GM13977 (cell line): ENCODE data around the gene THOP1.

Experiments used
- DNase-seq: peaks from one replicate; pipeline ENCODE4 v3.0.0; 2012; ENCODE audit warnings: low spot score
- in situ Hi-C: fragments of 300-500 bp; cut with MboI; formaldehyde crosslinking; loops from one replicate; pipeline ENCODE4 v1.12.0; 2022; ENCODE audit warnings: low sequenced_read_pairs, low pct_unique_long_range_greater_than_20kb, mixed read lengths, inconsistent platforms; ENCODE audit not compliant: unreplicated experiment
- TF ChIP-seq, protein P1 (sequence below): IDR thresholded peaks from 2 replicates; pipeline ENCODE4 v1.5.1; 2012; ENCODE audit warnings: mild to moderate bottlenecking, control low read depth; ENCODE audit not compliant: insufficient read depth; ENCODE audit errors: extremely low read depth, missing control alignments

The THOP1 gene

DNA sequence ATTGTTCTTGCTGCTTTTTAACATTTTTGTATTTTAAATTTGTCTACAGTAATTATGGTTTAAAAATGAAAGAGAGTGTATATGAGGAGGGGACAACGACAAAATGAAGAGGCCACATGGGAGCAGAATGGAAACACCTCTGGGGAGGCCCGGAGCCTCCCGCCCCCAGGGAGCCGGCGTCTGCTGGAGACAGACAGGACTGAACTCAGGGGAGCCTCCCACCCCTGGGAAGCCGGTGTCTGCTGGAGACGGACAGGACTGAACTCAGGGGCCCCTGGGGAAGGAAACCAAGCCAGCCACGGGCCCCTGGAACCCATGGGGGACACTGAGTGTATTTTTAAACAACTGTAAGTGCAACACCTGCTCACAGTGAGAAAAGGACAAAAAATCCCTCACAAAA, 28.8 kb upstream of the THOP1 start:
- TF ChIP-seq, protein P1, sequence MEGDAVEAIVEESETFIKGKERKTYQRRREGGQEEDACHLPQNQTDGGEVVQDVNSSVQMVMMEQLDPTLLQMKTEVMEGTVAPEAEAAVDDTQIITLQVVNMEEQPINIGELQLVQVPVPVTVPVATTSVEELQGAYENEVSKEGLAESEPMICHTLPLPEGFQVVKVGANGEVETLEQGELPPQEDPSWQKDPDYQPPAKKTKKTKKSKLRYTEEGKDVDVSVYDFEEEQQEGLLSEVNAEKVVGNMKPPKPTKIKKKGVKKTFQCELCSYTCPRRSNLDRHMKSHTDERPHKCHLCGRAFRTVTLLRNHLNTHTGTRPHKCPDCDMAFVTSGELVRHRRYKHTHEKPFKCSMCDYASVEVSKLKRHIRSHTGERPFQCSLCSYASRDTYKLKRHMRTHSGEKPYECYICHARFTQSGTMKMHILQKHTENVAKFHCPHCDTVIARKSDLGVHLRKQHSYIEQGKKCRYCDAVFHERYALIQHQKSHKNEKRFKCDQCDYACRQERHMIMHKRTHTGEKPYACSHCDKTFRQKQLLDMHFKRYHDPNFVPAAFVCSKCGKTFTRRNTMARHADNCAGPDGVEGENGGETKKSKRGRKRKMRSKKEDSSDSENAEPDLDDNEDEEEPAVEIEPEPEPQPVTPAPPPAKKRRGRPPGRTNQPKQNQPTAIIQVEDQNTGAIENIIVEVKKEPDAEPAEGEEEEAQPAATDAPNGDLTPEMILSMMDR = no peak
- in situ Hi-C loops = no loop called here
- no peak for DNase-seq

DNA sequence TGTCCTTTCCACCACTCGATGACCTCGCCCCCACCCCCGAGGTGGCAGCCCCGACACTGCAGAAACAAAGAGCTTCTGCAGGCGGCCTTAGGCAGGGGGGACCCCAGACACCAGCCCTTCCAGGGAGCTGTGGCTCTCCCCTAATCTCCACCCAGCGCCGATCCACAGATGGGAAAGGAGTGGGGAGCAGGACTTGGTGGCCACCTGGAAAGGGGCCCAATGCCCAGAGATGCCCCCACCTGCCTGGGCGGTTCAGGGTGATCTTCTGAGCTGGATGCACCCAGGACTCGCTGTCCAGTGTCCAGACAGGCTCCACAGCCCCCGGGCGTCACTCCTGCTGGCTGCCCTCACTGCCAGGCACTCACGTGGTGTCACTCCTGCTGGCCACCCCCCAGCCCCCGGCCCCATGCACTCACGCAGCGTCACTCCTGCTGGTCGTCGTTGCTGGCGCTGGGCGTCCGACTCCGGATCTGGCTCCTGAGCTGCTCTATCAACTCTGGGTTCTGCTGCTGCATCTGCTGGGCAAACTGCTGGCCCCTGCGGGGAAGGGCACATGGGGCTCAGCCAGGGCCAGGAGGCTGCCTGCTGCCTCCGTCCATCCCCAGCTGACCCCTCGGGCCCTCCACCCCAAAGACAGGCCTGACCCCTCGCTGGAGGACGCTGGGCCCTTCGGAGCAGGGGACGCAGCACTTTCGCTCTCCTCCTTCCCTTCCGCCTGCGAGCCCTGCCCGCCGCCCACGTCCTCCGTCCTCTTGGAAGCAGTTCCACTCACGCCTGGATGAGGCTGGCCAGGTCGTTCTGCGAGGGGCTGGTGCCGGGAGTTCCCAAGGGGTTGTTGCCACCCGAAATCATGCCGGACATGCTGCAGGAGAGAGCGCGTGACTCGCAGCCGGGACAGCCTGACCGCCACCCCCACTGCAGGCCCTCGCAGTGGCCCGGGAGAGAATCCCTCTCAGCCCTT, 28.1 kb upstream of the THOP1 start:
- in situ Hi-C loops = no loop called here
- TF ChIP-seq, protein P1 = no peak
- no peak for DNase-seq

DNA sequence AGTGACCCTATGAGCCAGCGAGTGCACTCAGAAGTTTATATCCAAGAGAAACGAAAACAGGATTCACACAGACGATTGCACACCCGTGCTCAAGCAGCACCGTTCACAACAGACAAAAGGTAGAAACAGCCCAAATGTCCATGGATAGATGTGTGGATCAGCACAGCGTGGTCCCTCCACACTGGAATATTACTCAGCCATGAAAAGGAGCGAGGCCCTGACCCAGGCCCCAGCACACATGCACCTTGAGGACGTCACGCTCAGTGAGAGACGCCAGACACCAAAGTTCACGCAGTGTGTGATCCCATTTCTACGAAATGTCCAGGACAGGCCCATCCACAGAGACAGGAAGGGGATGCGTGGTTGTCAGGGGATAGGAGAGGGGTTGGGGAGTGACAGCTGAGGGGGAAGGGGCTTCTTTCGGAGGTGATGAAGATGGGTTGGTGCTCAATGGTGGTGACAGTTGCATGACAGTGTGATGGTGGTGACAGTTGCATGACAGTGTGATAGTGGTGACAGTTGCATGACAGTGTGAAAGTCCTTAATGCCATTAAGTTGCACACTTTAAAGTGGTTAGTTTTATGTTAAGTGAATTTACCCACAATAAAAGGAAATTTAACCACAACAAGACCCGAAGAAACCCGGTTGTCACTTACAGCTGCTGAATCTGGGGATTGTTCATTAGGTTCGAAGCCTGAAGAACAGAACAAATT, 26.5 kb upstream of the THOP1 start:
- DNase-seq = no peak
- in situ Hi-C loops = no loop called here
- TF ChIP-seq, protein P1 = no peak

DNA sequence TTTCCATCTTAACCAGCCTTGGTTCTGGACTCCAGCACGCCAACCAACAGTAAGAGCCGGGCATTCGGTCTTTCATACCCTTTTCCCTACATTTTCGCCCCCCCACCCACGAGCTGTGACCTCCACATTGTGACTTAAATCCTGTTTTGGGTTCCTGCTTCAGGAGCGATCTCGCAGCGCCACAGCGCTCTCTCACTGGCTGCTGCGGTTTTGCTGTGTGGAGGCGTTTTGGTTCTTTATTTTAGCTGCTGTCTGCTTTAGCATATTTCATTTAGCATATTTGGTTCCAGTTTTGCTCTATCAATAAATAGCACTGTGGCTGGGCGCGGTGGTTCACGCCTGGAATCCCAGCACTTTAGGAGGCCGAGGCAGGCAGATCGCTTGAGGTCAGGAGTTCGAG, 25.9 kb upstream of the THOP1 start:
- DNase-seq = no peak
- TF ChIP-seq, protein P1 = no peak
- in situ Hi-C loops = no loop called here

DNA sequence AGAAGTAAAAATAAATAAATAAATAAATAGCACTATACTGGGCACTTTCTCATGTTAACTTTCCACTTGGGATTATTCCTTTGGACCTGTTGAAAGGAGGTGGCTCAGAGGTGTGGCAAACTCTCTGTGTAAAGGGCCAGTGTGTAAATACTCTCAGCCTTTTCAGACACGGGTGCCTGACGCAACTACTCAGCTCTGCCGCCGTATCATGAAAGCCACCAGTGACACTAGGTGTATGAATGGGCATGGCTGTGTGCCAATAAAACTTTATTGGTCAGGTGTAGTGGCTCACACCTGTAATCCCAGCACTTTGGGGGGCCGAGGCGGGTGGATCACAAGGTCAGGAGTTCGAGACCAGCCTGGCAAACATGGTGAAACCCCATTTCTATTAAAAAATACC, 25.3 kb upstream of the THOP1 start:
- TF ChIP-seq, protein P1 = no peak
- no peak for DNase-seq
- in situ Hi-C loops = no loop called here

DNA sequence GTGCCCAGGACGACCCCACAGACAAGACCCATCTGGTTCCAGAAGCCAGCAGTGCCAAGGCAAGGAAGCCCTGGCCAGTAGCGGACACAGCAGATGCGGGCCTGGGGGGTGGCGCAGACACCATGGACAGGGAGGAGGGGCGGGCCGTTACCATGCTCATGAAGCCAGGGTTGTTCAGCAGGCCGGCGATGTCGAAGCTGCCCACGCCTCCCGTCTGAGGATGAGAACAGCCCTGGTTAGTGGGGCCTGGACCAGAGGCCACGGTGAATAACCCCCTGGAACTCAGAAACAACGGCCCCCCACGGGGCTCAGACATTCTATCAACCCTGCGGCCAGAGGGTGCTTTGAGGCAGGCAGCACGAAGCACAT, 24.0 kb upstream of the THOP1 start:
- in situ Hi-C loops = no loop called here
- no peak for DNase-seq
- TF ChIP-seq, protein P1 = no peak
